ENCODE results near the gene MTRR. TPM values are rescaled to one million over a fixed set of nuclear protein-coding genes. Genes with fewer than 3 reads are reported as not detected.

The MTRR gene
- polyA plus RNA-seq, 1 of the 3 experiments (the other 2 are of a cell fraction) = 18.4 TPM

DNA sequence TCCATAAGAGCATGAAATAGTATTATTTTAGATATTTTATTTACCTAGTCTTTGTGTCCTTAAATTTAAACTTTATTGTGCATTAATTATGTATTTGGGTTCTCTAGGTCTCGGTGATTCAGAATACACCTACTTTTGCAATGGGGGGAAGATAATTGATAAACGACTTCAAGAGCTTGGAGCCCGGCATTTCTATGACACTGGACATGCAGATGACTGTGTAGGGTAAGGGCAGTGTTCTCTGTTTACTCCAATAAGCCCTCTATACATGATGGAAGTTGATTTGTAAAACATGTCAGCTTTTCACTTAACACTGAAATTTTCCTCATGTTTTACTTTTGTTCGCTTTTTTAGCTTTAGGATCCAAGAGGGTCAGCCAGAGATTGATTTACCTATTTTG is 6.2 kb downstream of the MTRR start:
- Histone ChIP-seq H3K4me3 (ENCODE audit: low read depth in 2 of 2, low read length in 1 of 2) (no peak overlapping the region), H3K27ac (ENCODE audit: low read depth in 2 of 2, low read length in 1 of 2) (no peak overlapping the region), H2AFZ (ENCODE audit: low read depth) (no peak overlapping the region), H3K4me2 (no peak overlapping the region), H3K9me3 (no peaks in the 10 kb centered on the region), H3K9ac (no peak overlapping the region), H3K9me2 (no peaks in the 10 kb centered on the region), H3K4me1 (ENCODE audit: control insufficient read depth in 1 of 2, insufficient read depth in 2 of 2, low read depth in 1 of 2, low read length in 1 of 2) (peaks cover 3 to 5% of the 10 kb centered on the region in 2 experiments; a peak in 3 of 4 replicates), H3K79me2 (ENCODE audit: insufficient read depth) (peaks cover 64% of the 10 kb centered on the region), H3K36me3 (replicated peaks in 1 of 2; ENCODE audit: control insufficient read depth in 1 of 2, insufficient read depth in 2 of 2, low read length in 1 of 2) (peaks cover 37 to 78% of the 10 kb centered on the region in 2 experiments), H4K20me1 (ENCODE audit: insufficient read depth) (peaks cover 20% of the 10 kb centered on the region), H3F3A (replicated peaks; ENCODE audit: insufficient read depth) (no peaks in the 10 kb centered on the region), H3K27me3 (ENCODE audit: insufficient read depth) (no peaks in the 10 kb centered on the region)
- TF ChIP-seq RCOR1 (IDR thresholded peaks at IDR 0.05; ENCODE audit: low read length) = no peak
- TF ChIP-seq PBX3 (IDR thresholded peaks at IDR 0.05) = no peak
- TF ChIP-seq GABPA (IDR thresholded peaks at IDR 0.05; ENCODE audit: low read depth) = no peak
- TF ChIP-seq, protein P1, sequence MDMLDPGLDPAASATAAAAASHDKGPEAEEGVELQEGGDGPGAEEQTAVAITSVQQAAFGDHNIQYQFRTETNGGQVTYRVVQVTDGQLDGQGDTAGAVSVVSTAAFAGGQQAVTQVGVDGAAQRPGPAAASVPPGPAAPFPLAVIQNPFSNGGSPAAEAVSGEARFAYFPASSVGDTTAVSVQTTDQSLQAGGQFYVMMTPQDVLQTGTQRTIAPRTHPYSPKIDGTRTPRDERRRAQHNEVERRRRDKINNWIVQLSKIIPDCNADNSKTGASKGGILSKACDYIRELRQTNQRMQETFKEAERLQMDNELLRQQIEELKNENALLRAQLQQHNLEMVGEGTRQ (IDR thresholded peaks at IDR 0.05; ENCODE audit: borderline replicate concordance, low read depth, low read length) = no peak
- TF ChIP-seq FOSL2 (IDR thresholded peaks at IDR 0.05; ENCODE audit: borderline replicate concordance, low read depth) = no peak
- TF ChIP-seq POLR2AphosphoS5 (IDR thresholded peaks at IDR 0.05; ENCODE audit: low read depth, low read length) = no peak
- TF ChIP-seq SMC3 (IDR thresholded peaks at IDR 0.05; ENCODE audit: low read depth, low read length) = no peak
- TF ChIP-seq MEF2A (IDR thresholded peaks at IDR 0.05; ENCODE audit: borderline replicate concordance, low read depth) = no peak
- ChIA-PET CTCF (interaction anchor here (0.7 to 3.8 kb wide), 4 partner anchors 12 to 21 kb away, joined by 3 to 17 read pairs (median 4); no protein-coding TSS in a partner anchor), POLR2A (no interaction called here)
- 95% methylated on average over 4 of the region's 4 CpGs for WGBS (ENCODE audit: low lambda C conversion rate)
- DNase-seq = no peak

GRCh38 chr5:7876867-7877266 is 7.9 kb downstream of the MTRR start:
- Histone ChIP-seq H3K27ac (ENCODE audit: low read depth in 2 of 2, low read length in 1 of 2) (no peak overlapping the region), H3K4me3 (ENCODE audit: low read depth in 2 of 2, low read length in 1 of 2) (no peak overlapping the region), H3K4me1 (ENCODE audit: control insufficient read depth in 1 of 2, insufficient read depth in 2 of 2, low read depth in 1 of 2, low read length in 1 of 2) (peaks cover 0 to 5% of the 10 kb centered on the region in 2 experiments; a peak in 2 of 4 replicates), H3K27me3 (ENCODE audit: insufficient read depth) (no peaks in the 10 kb centered on the region), H4K20me1 (ENCODE audit: insufficient read depth) (peaks cover 5% of the 10 kb centered on the region; the same call in 1 of the 2 replicates), H3K9me2 (no peaks in the 10 kb centered on the region), H3F3A (replicated peaks; ENCODE audit: insufficient read depth) (no peaks in the 10 kb centered on the region), H3K9ac (no peak overlapping the region), H3K36me3 (replicated peaks in 1 of 2; ENCODE audit: control insufficient read depth in 1 of 2, insufficient read depth in 2 of 2, low read length in 1 of 2) (peaks cover 47 to 83% of the 10 kb centered on the region in 2 experiments), H2AFZ (ENCODE audit: low read depth) (no peak overlapping the region; the same call in 1 of the 2 replicates), H3K4me2 (no peak overlapping the region), H3K9me3 (no peaks in the 10 kb centered on the region), H3K79me2 (ENCODE audit: insufficient read depth) (peaks cover 48% of the 10 kb centered on the region)
- CTCF ChIA-PET = interaction anchor here (1.3 to 3.8 kb wide), 3 partner anchors 8 to 20 kb away, joined by 3 to 17 read pairs (median 4); partner anchors contain the start of genes FASTKD3 and MTRR
- 47% methylated on average over 3 of the region's 3 CpGs for WGBS (ENCODE audit: low lambda C conversion rate)
- TF ChIP-seq RXRA (IDR thresholded peaks at IDR 0.05; ENCODE audit: borderline replicate concordance, low read depth) = no peak
- no peak for TF ChIP-seq POLR2AphosphoS5 (IDR thresholded peaks at IDR 0.05; ENCODE audit: low read depth, low read length)
- no peak for TF ChIP-seq CTCF (IDR thresholded peaks at IDR 0.05)
- TF ChIP-seq FOSL2 (IDR thresholded peaks at IDR 0.05; ENCODE audit: borderline replicate concordance, low read depth) = peak; percentile 48; the same call in 1 of the 2 replicates
- no peak for TF ChIP-seq TAF1 (IDR thresholded peaks at IDR 0.05; ENCODE audit: borderline replicate concordance, low read depth, low read length)
- TF ChIP-seq MEF2A (IDR thresholded peaks at IDR 0.05; ENCODE audit: borderline replicate concordance, low read depth) = no peak
- TF ChIP-seq CHD2 (IDR thresholded peaks at IDR 0.05; ENCODE audit: low read length, partially characterized antibody) = no peak
- POLR2A ChIA-PET = no interaction called here
- no peak for DNase-seq
